ENCODE results near the gene PDCD6IP. TPM values are rescaled to one million over a fixed set of nuclear protein-coding genes. Genes with fewer than 3 reads are reported as not detected.
"Not testable (repeated sequence)": the region's sequence is repeated elsewhere in the genome, so short reads cannot be mapped to it uniquely, and the experiment has no call there.

Gene PDCD6IP
- total RNA-seq, 1 donor from 2014 or later, result 71.3 TPM

DNA sequence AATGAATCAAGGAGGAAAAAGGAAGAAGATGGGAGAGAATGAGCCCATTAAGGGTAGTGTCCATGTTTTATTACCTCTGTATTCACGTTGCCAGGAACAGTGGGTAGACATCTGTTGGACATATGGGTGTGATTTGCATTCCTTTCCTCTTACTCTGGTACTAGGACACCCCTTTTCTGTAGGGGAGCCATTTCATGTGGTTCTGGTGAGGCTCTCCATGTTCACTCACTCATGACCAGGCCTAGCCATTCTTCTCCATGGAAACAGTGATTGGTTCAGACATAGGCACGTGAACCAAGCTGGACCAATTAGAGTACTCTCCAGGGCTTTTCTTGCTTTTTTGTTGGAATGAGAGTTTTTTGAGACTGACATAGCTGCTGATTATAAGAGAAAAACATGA, 39.6 kb upstream of the PDCD6IP start:
- DNase-seq (ENCODE audit: low read depth), result no peak
- TF ChIP-seq, protein P1, sequence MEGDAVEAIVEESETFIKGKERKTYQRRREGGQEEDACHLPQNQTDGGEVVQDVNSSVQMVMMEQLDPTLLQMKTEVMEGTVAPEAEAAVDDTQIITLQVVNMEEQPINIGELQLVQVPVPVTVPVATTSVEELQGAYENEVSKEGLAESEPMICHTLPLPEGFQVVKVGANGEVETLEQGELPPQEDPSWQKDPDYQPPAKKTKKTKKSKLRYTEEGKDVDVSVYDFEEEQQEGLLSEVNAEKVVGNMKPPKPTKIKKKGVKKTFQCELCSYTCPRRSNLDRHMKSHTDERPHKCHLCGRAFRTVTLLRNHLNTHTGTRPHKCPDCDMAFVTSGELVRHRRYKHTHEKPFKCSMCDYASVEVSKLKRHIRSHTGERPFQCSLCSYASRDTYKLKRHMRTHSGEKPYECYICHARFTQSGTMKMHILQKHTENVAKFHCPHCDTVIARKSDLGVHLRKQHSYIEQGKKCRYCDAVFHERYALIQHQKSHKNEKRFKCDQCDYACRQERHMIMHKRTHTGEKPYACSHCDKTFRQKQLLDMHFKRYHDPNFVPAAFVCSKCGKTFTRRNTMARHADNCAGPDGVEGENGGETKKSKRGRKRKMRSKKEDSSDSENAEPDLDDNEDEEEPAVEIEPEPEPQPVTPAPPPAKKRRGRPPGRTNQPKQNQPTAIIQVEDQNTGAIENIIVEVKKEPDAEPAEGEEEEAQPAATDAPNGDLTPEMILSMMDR (conservative IDR thresholded peaks at IDR 0.05; ENCODE audit: low read depth, low read length), result no peak
- H3K4me3 ChIP-seq (ENCODE audit: low read depth, low read length), result no peak overlapping the region

DNA sequence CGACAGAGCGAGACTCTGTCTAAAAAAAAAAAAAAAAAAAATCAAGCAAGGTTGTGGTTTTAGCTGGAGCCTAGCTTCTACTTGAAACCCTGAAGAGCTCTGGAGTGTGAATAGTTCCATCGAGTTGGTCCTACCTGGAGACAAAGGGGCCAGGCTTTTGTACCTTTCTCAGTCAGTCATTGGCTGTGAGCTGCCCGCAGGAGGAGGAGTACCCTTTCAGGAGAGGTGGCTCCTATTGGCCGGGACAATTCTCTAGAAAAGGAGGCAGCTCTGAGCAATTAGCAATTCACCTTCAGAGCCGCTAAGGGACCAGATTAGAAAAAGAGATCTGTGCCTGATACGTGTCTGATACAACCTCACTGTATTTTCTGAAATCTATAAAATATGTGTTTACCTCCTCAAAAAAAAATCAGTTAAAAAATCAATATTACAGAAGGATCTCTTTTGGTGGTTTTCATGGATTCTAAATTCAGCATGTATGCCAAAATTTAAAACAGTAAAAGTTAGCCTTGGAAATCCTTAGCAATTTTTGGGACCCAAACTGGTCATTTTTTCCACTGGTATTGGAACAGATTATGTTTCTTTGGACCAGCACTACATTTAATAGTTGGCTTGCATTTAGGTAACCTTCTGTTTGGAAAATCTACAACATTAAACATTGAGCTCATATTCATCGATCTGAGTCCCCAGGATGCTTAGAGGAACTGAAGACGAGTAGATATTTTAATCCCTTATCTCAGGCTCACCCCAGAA, 29.7 kb upstream of the PDCD6IP start:
- TF ChIP-seq, protein P1 (conservative IDR thresholded peaks at IDR 0.05; ENCODE audit: low read depth, low read length), result no peak
- DNase-seq (ENCODE audit: low read depth), result no peak
- H3K4me3 ChIP-seq (ENCODE audit: low read depth, low read length), result no peak overlapping the region

DNA sequence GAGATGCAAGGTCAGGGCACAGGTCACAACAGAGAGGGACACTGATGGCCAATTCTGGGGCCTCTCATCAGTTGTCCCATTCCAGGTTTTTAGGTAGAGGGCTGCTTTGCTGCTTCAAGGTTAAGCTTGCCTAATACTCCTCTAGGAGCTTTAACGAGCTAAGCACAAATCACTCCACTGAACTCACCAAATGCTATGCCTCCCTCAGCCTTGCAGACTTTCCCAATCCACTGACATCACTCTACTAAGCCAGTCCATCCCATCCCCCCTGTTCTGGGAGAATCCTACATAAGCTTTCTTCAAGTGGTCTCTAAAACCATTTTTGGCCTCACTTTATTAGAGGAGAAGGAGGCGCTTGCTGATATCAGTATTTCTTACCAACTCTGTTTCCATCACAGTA, 24.8 kb upstream of the PDCD6IP start:
- no peak for DNase-seq (ENCODE audit: low read depth)
- H3K4me3 ChIP-seq (ENCODE audit: low read depth, low read length), result no peak overlapping the region
- TF ChIP-seq, protein P1 (conservative IDR thresholded peaks at IDR 0.05; ENCODE audit: low read depth, low read length), result no peak

- no peak for DNase-seq (ENCODE audit: low read depth)
- H3K4me3 ChIP-seq (ENCODE audit: low read depth, low read length), result no peak overlapping the region
- TF ChIP-seq, protein P1 (conservative IDR thresholded peaks at IDR 0.05; ENCODE audit: low read depth, low read length), result no peak
Observed at GRCh38 chr3:33775363-33775762, 23.1 kb upstream of the PDCD6IP start.

GRCh38 chr3:33777996-33778395, 20.4 kb upstream of the PDCD6IP start:
- no peak for DNase-seq (ENCODE audit: low read depth)
- no peak overlapping the region for H3K4me3 ChIP-seq (ENCODE audit: low read depth, low read length)
- TF ChIP-seq, protein P1 (conservative IDR thresholded peaks at IDR 0.05; ENCODE audit: low read depth, low read length), result no peak

DNA sequence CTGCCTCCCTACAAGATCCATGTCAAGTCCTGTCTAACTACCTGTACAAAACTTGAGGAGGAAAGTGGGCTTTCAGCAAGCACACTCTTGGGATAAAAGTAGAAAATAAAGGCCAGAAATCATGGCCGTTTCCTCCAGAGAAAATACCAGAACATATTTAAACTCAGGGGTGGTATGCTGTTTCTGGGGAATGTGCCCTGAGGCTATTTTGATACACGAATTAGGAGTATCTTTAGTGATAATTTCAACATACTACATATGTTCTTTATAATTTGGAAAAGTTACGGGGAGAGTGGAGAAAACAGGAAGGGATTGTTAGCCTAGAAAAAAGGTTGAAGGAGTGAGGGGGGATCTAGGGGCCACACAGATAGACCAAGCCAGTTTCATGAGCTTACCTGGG, 18.7 kb upstream of the PDCD6IP start:
- DNase-seq (ENCODE audit: low read depth), result no peak
- TF ChIP-seq, protein P1 (conservative IDR thresholded peaks at IDR 0.05; ENCODE audit: low read depth, low read length), result no peak
- H3K4me3 ChIP-seq (ENCODE audit: low read depth, low read length), result no peak overlapping the region

GRCh38 chr3:33781413-33781812, 17.0 kb upstream of the PDCD6IP start:
- DNase-seq (ENCODE audit: low read depth); H3K4me3 ChIP-seq (ENCODE audit: low read depth, low read length): not testable (repeated sequence)

Data from epithelial cell of proximal tubule (primary cell).